ENCODE results near the gene ASPSCR1. TPM values are rescaled to one million over a fixed set of nuclear protein-coding genes. Genes with fewer than 3 reads are reported as not detected.

Gene ASPSCR1
- total RNA-seq, 2 experiments from 2014 or later = 25.3 to 29.9 TPM

GRCh38 chr17:81934098-81934757 is 43.2 kb upstream of the ASPSCR1 start:
- H3K4me1 Mint-ChIP-seq = peaks cover 16% of the 10 kb centered on the region
- H3K9me3 Mint-ChIP-seq = no peaks in the 10 kb centered on the region
- ChIA-PET POLR2A (no interaction called here), CTCF (no interaction called here)
- no peak for DNase-seq
- H3K36me3 Mint-ChIP-seq (ENCODE audit: low read depth) = no peaks in the 10 kb centered on the region
- no peak overlapping the region for H3K27ac Mint-ChIP-seq
- H3K27me3 Mint-ChIP-seq = no peaks in the 10 kb centered on the region
- H3K4me3 Mint-ChIP-seq = no peak overlapping the region

- Mint-ChIP-seq H3K27ac (no peak overlapping the region), H3K4me1 (peaks cover 16% of the 10 kb centered on the region), H3K27me3 (no peaks in the 10 kb centered on the region), H3K4me3 (no peak overlapping the region), H3K36me3 (ENCODE audit: low read depth) (no peaks in the 10 kb centered on the region), H3K9me3 (no peaks in the 10 kb centered on the region)
- DNase-seq = no peak
- POLR2A ChIA-PET = interaction anchor here (0.6 to 1.3 kb wide), 2 partner anchors 8 to 55 kb away, joined by 3 read pairs; partner anchors contain the start of gene MAFG
- CTCF ChIA-PET = no interaction called here
Measured at GRCh38 chr17:81934850-81935708, 42.4 kb upstream of the ASPSCR1 start.

GRCh38 chr17:81935709-81936084 is 41.7 kb upstream of the ASPSCR1 start:
- ChIA-PET CTCF (interaction anchor here (1.6 kb wide), 1 partner anchor 18 kb away, joined by 4 read pairs; no protein-coding TSS in a partner anchor), POLR2A (interaction anchor here (0.6 to 1.4 kb wide), 6 partner anchors 9 to 69 kb away, joined by 3 to 5 read pairs (median 3); partner anchors contain the start of genes MAFG and SIRT7)
- no peaks in the 10 kb centered on the region for H3K9me3 Mint-ChIP-seq
- no peaks in the 10 kb centered on the region for H3K27me3 Mint-ChIP-seq
- H3K4me3 Mint-ChIP-seq = peak overlapping the region; percentile 65
- peaks cover 16% of the 10 kb centered on the region for H3K4me1 Mint-ChIP-seq
- no peaks in the 10 kb centered on the region for H3K36me3 Mint-ChIP-seq (ENCODE audit: low read depth)
- no peak for DNase-seq
- H3K27ac Mint-ChIP-seq = no peak overlapping the region

- no peaks in the 10 kb centered on the region for H3K9me3 Mint-ChIP-seq
- CTCF ChIA-PET = no interaction called here
- H3K27ac Mint-ChIP-seq = no peak overlapping the region
Measured at GRCh38 chr17:81939218-81939617, 38.2 kb upstream of the ASPSCR1 start.

GRCh38 chr17:81939881-81940385 is 37.5 kb upstream of the ASPSCR1 start:
- no peak overlapping the region for H3K27ac Mint-ChIP-seq
- no peaks in the 10 kb centered on the region for H3K36me3 Mint-ChIP-seq (ENCODE audit: low read depth)
- DNase-seq = no peak
- POLR2A ChIA-PET = interaction anchor here (1.0 kb wide), 1 partner anchor 70 kb away, joined by 3 read pairs; no protein-coding TSS in a partner anchor
- H3K4me1 Mint-ChIP-seq = peaks cover 16% of the 10 kb centered on the region
- H3K4me3 Mint-ChIP-seq = no peak overlapping the region
- no peaks in the 10 kb centered on the region for H3K27me3 Mint-ChIP-seq
- no peaks in the 10 kb centered on the region for H3K9me3 Mint-ChIP-seq
- CTCF ChIA-PET = no interaction called here

More at GRCh38 chr17:81939218-81939617, 38.2 kb upstream of the ASPSCR1 start:
- H3K27me3 Mint-ChIP-seq = no peaks in the 10 kb centered on the region
- H3K4me3 Mint-ChIP-seq = no peak overlapping the region
- POLR2A ChIA-PET = interaction anchor here (1.0 kb wide), 1 partner anchor 69 kb away, joined by 3 read pairs; no protein-coding TSS in a partner anchor
- H3K36me3 Mint-ChIP-seq (ENCODE audit: low read depth) = no peaks in the 10 kb centered on the region
- DNase-seq = no peak
- H3K4me1 Mint-ChIP-seq = peaks cover 16% of the 10 kb centered on the region

- H3K27ac Mint-ChIP-seq = no peak overlapping the region
- H3K9me3 Mint-ChIP-seq = no peaks in the 10 kb centered on the region
- POLR2A ChIA-PET = no interaction called here
- no peak overlapping the region for H3K4me3 Mint-ChIP-seq
- no peaks in the 10 kb centered on the region for H3K27me3 Mint-ChIP-seq
- no peak for DNase-seq
- H3K4me1 Mint-ChIP-seq = peaks cover 13% of the 10 kb centered on the region
- H3K36me3 Mint-ChIP-seq (ENCODE audit: low read depth) = no peaks in the 10 kb centered on the region
- CTCF ChIA-PET = no interaction called here
Measured at GRCh38 chr17:81940538-81941483, 36.6 kb upstream of the ASPSCR1 start.

GRCh38 chr17:81941484-81942166 is 35.8 kb upstream of the ASPSCR1 start:
- Mint-ChIP-seq H3K4me1 (peaks cover 7% of the 10 kb centered on the region), H3K9me3 (no peaks in the 10 kb centered on the region), H3K36me3 (ENCODE audit: low read depth) (no peaks in the 10 kb centered on the region), H3K4me3 (no peak overlapping the region), H3K27me3 (no peaks in the 10 kb centered on the region), H3K27ac (no peak overlapping the region)
- ChIA-PET CTCF (no interaction called here), POLR2A (no interaction called here)
- no peak for DNase-seq

GRCh38 chr17:81942167-81942553 is 35.3 kb upstream of the ASPSCR1 start:
- POLR2A ChIA-PET = no interaction called here
- CTCF ChIA-PET = interaction anchor here (0.7 kb wide), 1 partner anchor 81 kb away, joined by 3 read pairs; no protein-coding TSS in a partner anchor

GRCh38 chr17:81944858-81945257 is 32.6 kb upstream of the ASPSCR1 start:
- no peaks in the 10 kb centered on the region for H3K4me1 Mint-ChIP-seq
- no peaks in the 10 kb centered on the region for H3K27me3 Mint-ChIP-seq
- H3K9me3 Mint-ChIP-seq = no peaks in the 10 kb centered on the region
- no peak overlapping the region for H3K4me3 Mint-ChIP-seq
- no peak for DNase-seq
- CTCF ChIA-PET = interaction anchor here (1.4 to 1.7 kb wide), 2 partner anchors 9 to 15 kb away, joined by 3 to 5 read pairs; no protein-coding TSS in a partner anchor
- H3K36me3 Mint-ChIP-seq (ENCODE audit: low read depth) = no peaks in the 10 kb centered on the region
- no peak overlapping the region for H3K27ac Mint-ChIP-seq
- POLR2A ChIA-PET = no interaction called here

More at GRCh38 chr17:81942167-81942553, 35.3 kb upstream of the ASPSCR1 start:
- Mint-ChIP-seq H3K36me3 (ENCODE audit: low read depth) (no peaks in the 10 kb centered on the region), H3K27me3 (no peaks in the 10 kb centered on the region), H3K9me3 (no peaks in the 10 kb centered on the region), H3K4me3 (no peak overlapping the region), H3K4me1 (peaks cover 6% of the 10 kb centered on the region), H3K27ac (no peak overlapping the region)
- no peak for DNase-seq

- no peaks in the 10 kb centered on the region for H3K36me3 Mint-ChIP-seq (ENCODE audit: low read depth)
- H3K9me3 Mint-ChIP-seq = no peaks in the 10 kb centered on the region
- H3K27me3 Mint-ChIP-seq = peaks cover 2% of the 10 kb centered on the region
- no peak within 1 kb of the TSS for H3K27ac Mint-ChIP-seq
- H3K4me1 Mint-ChIP-seq = no peaks in the 10 kb centered on the region
- POLR2A ChIA-PET = no interaction called here
- no peak for DNase-seq
- no peak within 1 kb of the TSS for H3K4me3 Mint-ChIP-seq
- CTCF ChIA-PET = no interaction called here
Measured at GRCh38 chr17:81947189-81947588, 30.2 kb upstream of the ASPSCR1 start, which contains the start of gene MYADML2. Gene MYADML2, minus strand, starts transcription at chr17:81947233. Its CDS starts 5,492 bp downstream, at chr17:81941741.

- Mint-ChIP-seq H3K27me3 (peaks cover 5% of the 10 kb centered on the region), H3K4me1 (no peaks in the 10 kb centered on the region), H3K36me3 (ENCODE audit: low read depth) (no peaks in the 10 kb centered on the region), H3K9me3 (no peaks in the 10 kb centered on the region), H3K4me3 (no peak overlapping the region), H3K27ac (no peak overlapping the region)
- ChIA-PET CTCF (no interaction called here), POLR2A (no interaction called here)
- no peak for DNase-seq
Measured at GRCh38 chr17:81948635-81949378, 28.6 kb upstream of the ASPSCR1 start.
